DMS53 treated with DMSO at 0.1 percent for 48 hours (cell line): ENCODE data around the gene SP140L.
"Not testable (repeated sequence)": the region's sequence is repeated elsewhere in the genome, so short reads cannot be mapped to it uniquely, and the experiment has no call there.

ENCODE experiments used
- DNase-seq: peaks from one replicate; lab custom pipeline; 2025; ENCODE audit not compliant: unreplicated experiment; lab: John Stamatoyannopoulos, UW

Gene SP140L

GRCh38 chr2:230417436-230417835 is 90.4 kb downstream of the SP140L start:
- no peak for DNase-seq

DNA sequence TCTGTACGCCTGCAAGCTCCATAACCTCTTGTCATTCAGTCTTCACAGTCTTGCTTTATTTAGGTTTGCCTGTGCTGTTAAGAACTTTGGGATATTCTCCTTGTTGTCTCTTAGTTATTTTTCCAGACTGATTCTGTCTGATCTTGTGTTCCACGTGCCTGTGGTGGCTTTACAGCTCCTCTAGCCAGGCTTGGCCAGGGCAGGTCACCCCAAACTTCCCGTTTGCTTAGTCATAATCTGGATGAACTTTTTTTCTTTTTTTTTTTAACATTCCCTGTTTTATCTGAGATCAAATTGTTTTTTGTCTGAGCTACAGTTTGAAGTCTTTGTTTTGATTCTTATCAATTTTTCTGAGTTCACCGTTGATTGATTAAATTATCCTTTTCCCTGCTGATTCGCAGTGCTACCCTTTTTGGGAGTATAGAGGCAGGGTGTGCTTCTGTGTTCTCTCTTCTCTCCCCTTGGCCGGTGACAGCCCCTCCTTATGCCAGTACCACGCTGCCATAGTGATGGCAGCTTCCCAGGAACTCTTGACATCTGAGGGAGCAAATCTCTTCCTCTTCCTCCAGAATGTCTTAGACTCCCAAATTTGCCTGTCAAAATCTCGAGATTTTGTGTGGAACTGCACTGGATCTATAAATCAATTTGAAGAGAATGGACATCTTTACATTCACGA is 91.5 kb downstream of the SP140L start:
- no peak for DNase-seq

DNA sequence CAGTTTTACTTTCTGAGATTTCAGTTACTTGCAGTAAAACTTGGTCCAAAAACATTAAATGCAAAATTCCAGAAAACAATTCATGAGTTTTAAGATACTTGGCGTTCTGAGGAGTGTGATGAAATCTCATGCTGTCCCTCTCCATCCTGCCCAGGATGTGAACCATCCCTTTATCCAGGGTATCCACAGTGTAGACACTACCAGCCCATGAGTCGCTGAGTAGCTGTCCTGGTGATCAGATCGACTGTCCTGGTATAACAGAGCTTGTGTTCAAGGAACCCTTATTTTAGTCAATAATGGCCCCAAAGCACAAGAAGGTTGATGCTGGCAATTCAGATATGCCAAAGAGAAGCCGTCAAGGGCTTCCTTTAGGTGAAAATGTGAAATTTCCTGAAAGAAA is 92.2 kb downstream of the SP140L start:
- DNase-seq = no peak

DNA sequence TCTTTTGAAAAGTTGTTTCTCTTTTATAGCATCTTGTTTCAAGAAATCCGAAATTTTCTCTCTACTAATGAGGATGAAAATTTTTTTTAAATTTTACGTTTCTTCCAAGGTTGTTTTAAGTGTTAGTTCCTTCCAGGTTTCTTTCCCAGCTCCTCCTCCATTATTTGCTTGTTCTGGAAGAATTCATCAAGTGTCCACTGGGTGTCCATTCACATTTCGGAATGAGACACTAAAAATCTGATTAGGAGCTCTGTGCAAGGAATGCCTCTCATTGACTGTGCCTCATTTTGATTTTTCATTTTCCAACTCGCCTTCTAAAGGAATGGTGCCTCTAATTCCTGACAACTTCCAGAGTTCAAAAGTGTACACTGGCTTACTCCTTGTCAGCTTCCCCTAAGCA is 95.2 kb downstream of the SP140L start:
- no peak for DNase-seq

DNA sequence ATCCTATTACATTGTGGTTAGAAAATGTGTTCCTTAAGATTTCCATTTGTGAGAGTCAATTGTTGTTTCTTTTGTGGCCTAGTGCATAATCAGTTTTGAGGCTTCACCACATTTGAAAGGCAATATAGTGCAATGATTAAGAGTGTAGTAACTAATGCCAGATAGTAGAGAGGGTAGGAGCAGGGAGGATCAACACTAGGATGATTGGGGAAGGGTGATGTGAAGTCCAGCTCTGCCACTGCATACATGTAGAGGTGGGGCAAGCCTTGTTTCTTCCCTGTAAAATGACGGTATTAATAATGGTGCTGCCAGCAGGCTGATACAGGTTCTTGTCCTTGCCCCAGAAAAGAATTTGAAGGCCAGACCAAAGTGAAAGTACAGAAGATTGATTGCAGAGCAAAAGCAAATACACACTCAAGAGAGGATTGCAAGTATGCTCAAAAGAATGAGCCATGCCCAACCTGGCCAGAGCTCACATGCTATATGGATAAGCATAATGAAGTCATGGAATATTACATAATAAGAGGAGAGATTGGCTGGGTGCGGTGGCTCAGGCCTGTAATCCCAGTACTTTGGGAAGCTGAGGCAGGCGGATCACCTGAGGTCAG is 97.0 kb downstream of the SP140L start:
- DNase-seq = no peak

GRCh38 chr2:230425377-230425776 is 98.4 kb downstream of the SP140L start:
- no peak for DNase-seq

DNA sequence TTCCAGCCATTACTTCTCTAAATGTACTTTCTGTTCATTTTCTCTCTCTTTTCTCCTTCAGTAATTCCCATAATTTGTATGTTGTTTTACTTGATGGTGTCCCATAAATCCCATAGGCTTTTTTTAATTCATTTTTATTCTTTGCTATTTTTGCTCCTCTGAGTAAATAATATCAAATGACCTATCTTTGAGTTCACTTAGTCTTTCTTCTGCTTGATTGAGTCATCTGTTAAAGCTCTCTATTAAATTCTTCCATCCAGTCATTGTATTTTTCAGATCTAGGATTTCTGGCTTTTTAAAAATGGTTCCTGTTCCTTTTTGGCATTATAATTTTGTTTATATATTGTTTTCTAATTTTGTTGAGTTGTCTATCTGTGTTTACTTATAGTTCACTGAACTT is 102.5 kb downstream of the SP140L start:
- DNase-seq = no peak

- DNase-seq = no peak
Observed at GRCh38 chr2:230430957-230431910, 104.2 kb downstream of the SP140L start.

GRCh38 chr2:230434677-230435324 is 107.8 kb downstream of the SP140L start:
- DNase-seq = no peak

DNA sequence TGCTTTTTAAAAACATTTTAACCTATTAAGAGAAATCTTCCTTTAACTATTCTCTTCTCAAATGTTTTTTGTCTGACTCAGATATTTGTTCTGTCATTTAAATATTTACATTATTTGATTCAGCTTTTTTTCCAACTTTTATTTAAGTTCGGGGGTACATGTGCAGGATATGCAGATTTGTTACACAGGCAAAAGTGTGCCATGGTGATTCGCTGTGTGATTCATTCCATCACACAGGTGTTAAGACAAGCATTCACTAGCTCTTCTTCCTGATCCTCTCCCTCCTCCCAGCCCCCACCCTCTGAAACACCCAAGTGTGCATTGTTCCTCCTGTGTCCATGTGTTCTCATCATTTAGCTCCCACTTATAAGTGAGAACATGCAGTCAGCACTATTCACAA is 108.4 kb downstream of the SP140L start:
- no peak for DNase-seq

DNA sequence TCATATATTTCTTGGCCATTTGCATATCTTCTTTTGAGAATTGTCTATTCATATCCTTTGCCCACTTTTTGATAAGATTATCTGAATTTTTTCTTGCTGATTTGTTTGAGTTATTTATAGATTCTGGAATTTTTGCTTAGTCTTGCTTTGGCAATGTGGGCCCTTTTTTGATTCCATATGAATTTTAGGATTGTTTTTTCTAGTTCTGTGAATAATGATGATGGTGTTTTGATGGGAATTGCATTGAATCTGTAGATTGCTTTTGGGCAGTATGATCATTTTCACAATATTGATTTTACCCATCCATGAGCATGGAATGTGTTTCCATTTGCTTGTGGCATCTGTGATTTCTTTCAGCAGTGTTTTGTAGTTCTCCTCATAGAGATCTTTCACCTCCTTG is 112.1 kb downstream of the SP140L start:
- DNase-seq = not testable (repeated sequence)

DNA sequence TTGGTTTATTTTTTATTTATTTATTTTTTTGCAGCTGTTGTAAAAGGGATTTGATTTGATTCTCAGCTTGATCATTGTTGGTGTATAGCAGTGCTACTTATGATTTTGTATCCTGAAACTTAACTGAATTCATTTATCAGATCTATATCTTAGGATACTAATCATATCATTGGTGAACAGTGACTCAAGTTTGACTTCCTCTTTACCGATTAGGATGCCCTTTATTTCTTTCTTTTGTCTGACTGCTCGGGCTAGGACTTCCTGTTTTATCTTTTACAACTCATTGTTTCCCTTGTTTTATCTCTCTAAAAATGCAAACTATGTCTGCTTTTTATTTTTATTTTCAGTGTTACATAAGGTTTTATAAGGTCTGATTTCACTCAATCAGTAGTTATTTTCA is 112.6 kb downstream of the SP140L start:
- no peak for DNase-seq

DNA sequence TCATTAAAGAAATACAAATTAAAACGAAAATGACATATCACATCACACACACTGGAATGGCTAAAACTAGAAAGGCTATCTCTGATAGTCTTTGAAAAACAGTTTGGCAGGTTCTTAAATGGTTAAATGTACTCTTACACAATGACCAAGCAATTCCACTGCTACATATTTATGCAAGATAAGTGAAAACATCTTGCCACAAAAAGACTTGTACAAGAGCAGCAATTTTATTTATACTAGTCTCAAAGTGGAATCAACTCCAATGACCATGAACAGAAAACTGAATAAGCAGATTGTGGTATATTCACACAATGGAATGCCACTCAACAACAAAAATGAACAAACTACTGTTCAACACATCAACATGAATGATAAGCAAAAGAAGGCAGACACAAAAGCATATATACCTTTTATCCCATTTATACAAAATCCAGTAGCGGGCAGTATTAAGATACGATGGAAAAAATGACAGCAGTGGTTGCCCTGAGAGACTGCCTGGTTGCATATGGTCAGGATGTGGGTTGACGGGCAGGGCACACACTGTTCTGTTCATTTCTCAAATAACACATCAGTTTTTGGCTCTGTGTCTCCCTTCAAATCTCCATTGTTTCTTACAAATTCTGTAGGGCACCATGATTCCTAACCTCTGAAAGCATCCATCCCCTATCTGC is 114.4 kb downstream of the SP140L start:
- no peak for DNase-seq

- DNase-seq = no peak
Observed at GRCh38 chr2:230443541-230443940, 116.5 kb downstream of the SP140L start.

DNA sequence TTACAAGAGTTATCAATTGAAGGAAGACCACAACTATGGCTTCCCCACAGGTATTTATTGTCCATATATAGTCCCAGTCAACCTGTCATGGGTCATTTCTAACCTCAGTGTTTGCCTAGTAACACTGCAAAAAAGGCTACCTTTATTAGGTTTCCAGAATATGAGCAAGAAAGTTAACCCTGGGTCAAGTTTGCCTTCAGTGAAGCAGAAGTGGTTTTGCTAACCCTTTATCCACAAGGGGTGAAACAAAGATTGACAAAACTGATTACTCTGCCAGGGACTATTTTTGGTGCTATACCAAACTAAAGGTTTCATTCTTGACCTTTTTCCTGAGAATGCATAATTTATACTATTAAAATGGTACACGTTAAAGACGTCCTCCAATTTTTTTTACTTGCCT is 117.8 kb downstream of the SP140L start:
- no peak for DNase-seq

GRCh38 chr2:230447036-230447435 is 120.0 kb downstream of the SP140L start:
- DNase-seq = no peak

- no peak for DNase-seq
Observed at GRCh38 chr2:230447455-230448451, 120.8 kb downstream of the SP140L start.

- no peak for DNase-seq
Observed at GRCh38 chr2:230449901-230450467, 123.0 kb downstream of the SP140L start.

GRCh38 chr2:230453006-230453405 is 126.0 kb downstream of the SP140L start:
- DNase-seq = no peak
